Epithelial cell of esophagus (primary cell): ENCODE results near the gene GRK6.
"Not testable (repeated sequence)": the region's sequence is repeated elsewhere in the genome, so short reads cannot be mapped to it uniquely, and the experiment has no call there.

Experiments used
- DNase-seq: peaks from one replicate; pipeline ENCODE4 v3.0.0; 2010; ENCODE audit warnings: low read depth
- H3K4me3 ChIP-seq: 2 replicates; pipeline ENCODE4 v1.5.1; 2011; ENCODE audit warnings: mild to moderate bottlenecking, low read length, control low read depth
- CTCF ChIP-seq: IDR thresholded peaks from 2 replicates; pipeline ENCODE4 v1.5.1; 2011; ENCODE audit warnings: low read depth, mild to moderate bottlenecking, low read length, control low read depth, inconsistent platforms; ENCODE audit not compliant: insufficient read depth; ENCODE audit errors: missing control alignments

Gene GRK6

GRCh38 chr5:177414481-177414880 lies 12.0 kb upstream of the GRK6 start:
- DNase-seq = no peak
- TF ChIP-seq CTCF = no peak
- H3K4me3 ChIP-seq = no peak overlapping the region

GRCh38 chr5:177417081-177417480 lies 9.4 kb upstream of the GRK6 start:
- not testable (repeated sequence) for DNase-seq, H3K4me3 ChIP-seq

GRCh38 chr5:177419046-177419445 lies 7.4 kb upstream of the GRK6 start:
- TF ChIP-seq CTCF = no peak
- no peak overlapping the region for H3K4me3 ChIP-seq
- DNase-seq = peak; percentile 40

GRCh38 chr5:177420472-177420871 lies 6.0 kb upstream of the GRK6 start:
- not testable (repeated sequence) for DNase-seq

GRCh38 chr5:177421062-177421798 lies 5.2 kb upstream of the GRK6 start:
- no peak for TF ChIP-seq CTCF
- no peak overlapping the region for H3K4me3 ChIP-seq
- peak; percentile 42 for DNase-seq

More at GRCh38 chr5:177420472-177420871, 6.0 kb upstream of the GRK6 start:
- not testable (repeated sequence) for H3K4me3 ChIP-seq

- no peak overlapping the region for H3K4me3 ChIP-seq
- no peak for DNase-seq
- no peak for TF ChIP-seq CTCF
These were observed 2.8 kb upstream of the GRK6 start for GRCh38 chr5:177423671-177424070.

GRCh38 chr5:177425196-177425800 lies 1.2 kb upstream of the GRK6 start:
- no peak for DNase-seq
- TF ChIP-seq CTCF = no peak
- peak overlapping the region; percentile 61 for H3K4me3 ChIP-seq
